Cortex of kidney (tissue), 1 donor: ENCODE results near the gene ITGB8.
"Not testable (repeated sequence)": the region's sequence is repeated elsewhere in the genome, so short reads cannot be mapped to it uniquely, and the experiment has no call there.

ENCODE experiments used
- DNase-seq: peaks from one replicate; lab custom pipeline; 2025; lab: John Stamatoyannopoulos, UW

ITGB8 gene

GRCh38 chr7:20330239-20330927, at the start of gene ITGB8:
ITGB8 (plus strand) TSS chr7:20330900; CDS start chr7:20331807, 907 bp downstream.
- DNase-seq, result no peak

GRCh38 chr7:20282959-20283358, 47.7 kb upstream of the ITGB8 start:
- DNase-seq, result no peak

DNA sequence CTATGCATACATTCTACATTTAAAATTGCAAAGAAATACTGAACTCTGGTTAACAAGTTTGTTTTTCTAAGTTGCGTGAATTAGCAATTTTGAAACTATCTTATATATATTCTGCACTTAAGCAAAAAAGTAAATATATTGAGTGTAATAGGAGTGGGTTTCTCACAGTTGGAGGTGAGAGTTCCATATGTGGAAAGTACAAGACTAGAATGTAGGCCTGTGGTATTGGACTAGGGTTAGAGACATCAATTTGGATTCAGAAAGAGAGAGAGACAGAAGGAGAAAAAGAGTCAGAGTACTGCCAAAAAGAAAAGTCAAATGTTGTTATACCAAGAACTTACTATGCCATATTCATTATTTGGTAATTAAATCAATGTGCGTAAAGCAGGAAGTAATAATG, 47.3 kb upstream of the ITGB8 start:
- DNase-seq, result no peak

GRCh38 chr7:20284003-20284770, 46.5 kb upstream of the ITGB8 start:
- no peak for DNase-seq

DNA sequence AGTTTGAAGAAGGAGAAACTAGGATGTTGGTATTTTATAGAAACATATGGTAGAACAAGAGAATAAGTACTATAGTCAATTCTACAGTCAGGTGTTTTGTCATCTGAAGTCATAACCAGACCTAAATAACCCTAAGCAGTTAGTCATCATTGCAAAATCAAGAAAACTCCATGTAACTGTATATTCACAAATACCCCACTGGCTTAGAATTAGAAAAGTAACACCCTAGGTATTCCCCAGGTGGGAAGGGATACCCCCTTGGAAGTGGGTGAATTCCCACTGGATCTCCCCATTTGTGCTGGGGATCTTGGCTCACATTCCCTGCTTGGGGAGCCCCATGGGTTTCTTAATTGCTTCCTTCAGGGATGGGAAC, 45.9 kb upstream of the ITGB8 start:
- DNase-seq, result no peak

DNA sequence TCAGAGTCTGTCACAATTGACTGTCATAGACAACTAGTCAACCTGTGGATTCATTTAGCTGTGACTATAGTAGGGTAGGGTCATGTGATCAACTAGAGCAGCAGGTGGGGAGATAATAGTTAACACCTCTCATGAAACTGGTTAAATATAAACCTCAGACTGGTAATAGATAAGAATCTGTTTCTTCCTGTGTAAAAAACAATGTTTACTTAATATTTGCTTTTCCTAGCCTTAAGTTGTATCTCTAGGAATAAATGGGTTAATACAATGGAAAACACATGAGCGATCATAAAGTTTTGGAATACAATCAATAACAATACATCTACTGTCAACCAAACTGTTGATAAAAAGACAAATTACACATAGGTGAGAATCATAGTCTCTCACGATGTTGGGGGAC, 43.4 kb upstream of the ITGB8 start:
- no peak for DNase-seq

DNA sequence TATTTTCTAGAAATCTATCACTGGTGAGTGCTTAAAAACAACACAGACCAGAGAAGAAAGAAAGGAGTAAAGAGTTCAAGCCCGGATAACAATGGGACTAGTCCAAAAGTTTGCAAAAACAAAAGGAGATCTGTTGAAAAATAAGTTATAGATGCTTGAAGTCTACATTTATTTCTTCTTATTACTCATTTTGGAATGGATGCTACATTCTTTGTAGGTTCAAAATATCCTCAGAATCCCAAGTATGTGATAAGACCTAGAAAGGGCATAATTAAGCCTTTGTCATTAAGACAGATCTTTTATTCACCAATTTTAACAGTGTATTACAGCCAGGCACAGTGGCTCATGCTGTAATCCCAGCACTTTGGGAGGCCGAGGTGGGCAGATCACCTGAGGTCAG, 42.7 kb upstream of the ITGB8 start:
- no peak for DNase-seq

DNA sequence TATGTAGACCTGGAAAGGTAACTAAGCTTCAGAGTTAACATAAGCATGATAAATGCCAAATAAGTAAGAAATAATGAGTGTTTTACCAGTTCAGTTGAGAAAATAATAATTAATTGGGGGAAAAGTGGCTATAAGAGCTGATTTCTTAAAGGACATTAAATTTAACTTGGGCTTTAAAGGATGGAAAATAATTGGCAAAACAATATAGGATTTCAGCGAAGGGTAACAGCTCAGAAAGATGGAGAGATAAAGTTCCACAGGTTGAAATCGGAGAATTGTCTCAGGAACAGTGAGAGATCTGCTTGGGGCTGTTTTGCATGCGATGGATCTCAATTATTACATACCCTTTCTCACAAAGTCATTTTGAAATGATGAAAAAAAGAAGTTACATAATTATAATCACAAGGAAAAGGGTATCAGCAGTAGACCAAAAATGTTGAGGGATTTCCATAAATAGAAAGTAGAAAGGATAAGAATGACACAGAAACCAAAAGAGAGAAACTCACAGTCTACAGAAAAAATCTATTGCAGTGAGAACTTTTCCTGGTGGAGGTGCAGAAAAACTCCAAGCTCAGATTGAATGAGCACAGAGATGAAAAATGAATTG, 40.1 kb upstream of the ITGB8 start:
- DNase-seq, result no peak

GRCh38 chr7:20293336-20293735, 37.4 kb upstream of the ITGB8 start:
- DNase-seq, result no peak

DNA sequence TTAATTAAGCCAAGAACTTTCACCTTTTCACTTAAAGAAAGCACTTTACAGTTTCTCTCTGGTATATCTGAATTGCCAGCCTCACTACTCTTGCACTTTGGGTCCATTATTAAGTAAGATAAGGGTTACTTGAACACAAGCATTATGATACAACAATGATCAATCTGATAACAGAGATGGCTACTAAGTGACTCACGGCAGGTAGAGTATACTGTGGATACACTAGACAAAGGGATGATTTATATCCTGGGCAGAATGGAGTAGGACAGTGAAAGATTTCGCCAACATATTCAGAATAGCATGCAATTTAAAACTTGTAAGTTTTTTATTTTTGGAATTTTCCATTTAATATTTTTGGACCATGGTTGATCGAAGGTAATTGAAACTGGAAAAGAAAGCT, 34.3 kb upstream of the ITGB8 start:
- no peak for DNase-seq

- no peak for DNase-seq
Observed at GRCh38 chr7:20296901-20297300, 33.8 kb upstream of the ITGB8 start.

GRCh38 chr7:20298486-20298901, 32.2 kb upstream of the ITGB8 start:
- DNase-seq, result no peak

- DNase-seq, result no peak
Observed at GRCh38 chr7:20299145-20299544, 31.6 kb upstream of the ITGB8 start.

DNA sequence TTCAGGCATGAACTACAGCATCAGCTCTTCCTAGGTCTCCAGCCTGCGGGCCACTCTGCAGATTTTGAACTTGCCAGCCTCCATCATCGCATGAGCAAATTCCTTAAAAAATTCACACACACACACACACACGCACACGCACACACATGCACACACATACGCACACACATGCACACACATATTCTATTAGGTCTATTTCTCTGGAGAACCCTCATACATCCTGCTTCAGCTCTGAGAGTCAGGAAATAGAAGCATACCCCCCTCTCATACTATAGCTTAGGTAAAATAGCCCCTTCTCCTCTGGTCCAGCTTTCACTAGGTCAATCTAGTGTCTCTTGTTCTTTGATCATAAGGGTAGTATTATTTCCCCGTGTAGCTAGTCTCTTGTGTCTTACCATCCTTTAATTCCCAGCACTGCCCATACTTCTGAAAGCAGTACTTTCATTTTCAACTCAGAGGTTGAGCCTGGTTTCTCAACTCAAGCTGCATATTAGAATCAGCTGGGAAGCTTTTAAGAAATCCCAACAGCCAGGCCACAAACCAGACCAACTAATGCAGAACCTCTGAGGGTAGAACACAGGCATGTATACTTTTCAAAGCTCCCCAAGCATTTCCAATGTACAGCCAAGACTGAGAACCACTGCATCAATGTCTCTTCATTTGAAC, 30.9 kb upstream of the ITGB8 start:
- DNase-seq, result no peak

DNA sequence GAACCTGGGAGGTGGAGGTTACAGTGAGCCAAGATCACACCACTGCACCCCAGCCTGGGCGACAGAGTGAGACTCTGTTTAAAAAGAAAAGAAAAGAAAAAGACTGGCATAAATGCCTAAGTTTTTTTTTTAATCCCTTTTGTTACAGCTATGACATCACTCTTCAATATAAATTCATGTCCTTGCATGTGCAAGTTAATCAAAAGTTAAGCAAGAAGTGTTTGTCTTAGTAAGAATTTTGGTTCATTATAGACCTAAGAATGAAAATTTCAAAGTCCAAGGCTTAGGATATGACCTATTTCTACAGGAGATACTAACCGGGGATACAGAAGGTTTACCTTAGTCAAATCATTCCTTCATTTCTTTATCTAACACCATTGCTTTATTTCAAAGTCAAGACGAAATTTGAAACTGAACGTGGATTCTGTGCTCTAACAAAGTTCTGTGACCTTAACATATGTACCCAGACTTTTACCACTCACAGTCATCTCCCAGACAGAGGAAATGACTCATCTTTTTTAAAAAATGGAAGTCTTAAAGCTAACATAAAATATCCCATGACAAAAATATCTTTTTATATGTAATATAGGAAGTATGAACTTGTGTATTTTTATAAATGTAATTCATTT, 29.3 kb upstream of the ITGB8 start:
- DNase-seq, result no peak

- DNase-seq, result not testable (repeated sequence)
Observed at GRCh38 chr7:20302300-20302699, 28.4 kb upstream of the ITGB8 start.

- DNase-seq, result no peak
Observed at GRCh38 chr7:20302891-20303290, 27.8 kb upstream of the ITGB8 start.

- DNase-seq, result no peak
Observed at GRCh38 chr7:20304366-20304765, 26.3 kb upstream of the ITGB8 start.

GRCh38 chr7:20305726-20306125, 25.0 kb upstream of the ITGB8 start:
- DNase-seq, result no peak

- DNase-seq, result no peak
Observed at GRCh38 chr7:20306180-20306946, 24.3 kb upstream of the ITGB8 start.

GRCh38 chr7:20307119-20307518, 23.6 kb upstream of the ITGB8 start:
- DNase-seq, result no peak
